ENCODE measurements around the gene PZP. TPM values are rescaled to one million over a fixed set of nuclear protein-coding genes. Genes with fewer than 3 reads are reported as not detected.

Gene PZP
- total and polyA plus RNA-seq, 10 of the 15 experiments (the other 5 are each of a cell fraction or from before 2014, with no cell fraction given): not detected

DNA sequence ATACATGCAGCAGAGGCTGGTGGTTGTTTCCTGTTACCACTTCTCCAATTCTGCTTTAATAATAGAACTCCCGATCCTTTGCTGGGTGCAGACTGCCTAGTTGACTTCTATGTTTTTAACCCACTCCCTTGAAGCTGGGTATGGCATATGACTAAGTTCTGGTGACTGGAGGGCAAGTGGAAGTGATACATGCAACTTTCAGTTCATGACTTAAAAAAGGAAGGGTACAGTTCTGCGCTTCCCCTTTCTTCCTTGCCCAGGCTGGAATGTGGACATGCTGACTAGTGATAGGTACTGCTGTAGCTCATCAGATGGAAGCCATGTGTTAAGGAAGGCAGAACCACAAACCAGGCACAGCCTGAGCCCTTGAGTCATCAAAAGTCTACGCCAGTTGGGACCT lies 90.0 kb downstream of the PZP start:
- no peaks in the 10 kb centered on the region for H3K36me3 ChIP-seq (ENCODE audit: control insufficient read depth in 2 of 2, insufficient read depth in 2 of 2, low read length in 1 of 2)
- no peak overlapping the region for H3K4me3 ChIP-seq
- H3K79me2 ChIP-seq (ENCODE audit: control insufficient read depth, insufficient read depth, low read length): no peaks in the 10 kb centered on the region
- intact Hi-C loops (cut with micrococcal nuclease; ENCODE audit: unreplicated experiment) (no loop called here), in situ Hi-C loops (cut with MboI) (no loop called here)
- SMC1A ChIA-PET (ENCODE audit: uncharacterized antibody, unreplicated experiment): interaction anchor here (1.0 kb wide), 1 partner anchor 16 kb away, joined by 3 read pairs; no protein-coding TSS in a partner anchor
- FAIRE-seq (no peak), ATAC-seq (peak; percentile 56), DNase-seq (ENCODE audit: low read depth, low spot score) (peak; percentile 49)
- H2AFZ ChIP-seq (ENCODE audit: control insufficient read depth, low read depth, low read length): no peak overlapping the region
- TF ChIP-seq SPI1 (IDR thresholded peaks at IDR 0.05; ENCODE audit: borderline replicate concordance, insufficient read depth, low read depth, low read length) (peak; percentile 81), IRF4 (IDR thresholded peaks at IDR 0.05; ENCODE audit: low read depth, low read length) (0 out of 2 replicates have a peak, but pooled peaks have one; percentile 13), IKZF2 (IDR thresholded peaks at IDR 0.05) (peak; percentile 32 to 39; a peak in 2 of 4 replicates), MXI1 (IDR thresholded peaks at IDR 0.05; ENCODE audit: low read depth, low read length) (no peak), CHD2 (IDR thresholded peaks at IDR 0.05; ENCODE audit: borderline replicate concordance, low read depth, low read length) (no peak), ZNF217 (IDR thresholded peaks at IDR 0.05) (no peak)
- TF ChIP-seq, protein P1, sequence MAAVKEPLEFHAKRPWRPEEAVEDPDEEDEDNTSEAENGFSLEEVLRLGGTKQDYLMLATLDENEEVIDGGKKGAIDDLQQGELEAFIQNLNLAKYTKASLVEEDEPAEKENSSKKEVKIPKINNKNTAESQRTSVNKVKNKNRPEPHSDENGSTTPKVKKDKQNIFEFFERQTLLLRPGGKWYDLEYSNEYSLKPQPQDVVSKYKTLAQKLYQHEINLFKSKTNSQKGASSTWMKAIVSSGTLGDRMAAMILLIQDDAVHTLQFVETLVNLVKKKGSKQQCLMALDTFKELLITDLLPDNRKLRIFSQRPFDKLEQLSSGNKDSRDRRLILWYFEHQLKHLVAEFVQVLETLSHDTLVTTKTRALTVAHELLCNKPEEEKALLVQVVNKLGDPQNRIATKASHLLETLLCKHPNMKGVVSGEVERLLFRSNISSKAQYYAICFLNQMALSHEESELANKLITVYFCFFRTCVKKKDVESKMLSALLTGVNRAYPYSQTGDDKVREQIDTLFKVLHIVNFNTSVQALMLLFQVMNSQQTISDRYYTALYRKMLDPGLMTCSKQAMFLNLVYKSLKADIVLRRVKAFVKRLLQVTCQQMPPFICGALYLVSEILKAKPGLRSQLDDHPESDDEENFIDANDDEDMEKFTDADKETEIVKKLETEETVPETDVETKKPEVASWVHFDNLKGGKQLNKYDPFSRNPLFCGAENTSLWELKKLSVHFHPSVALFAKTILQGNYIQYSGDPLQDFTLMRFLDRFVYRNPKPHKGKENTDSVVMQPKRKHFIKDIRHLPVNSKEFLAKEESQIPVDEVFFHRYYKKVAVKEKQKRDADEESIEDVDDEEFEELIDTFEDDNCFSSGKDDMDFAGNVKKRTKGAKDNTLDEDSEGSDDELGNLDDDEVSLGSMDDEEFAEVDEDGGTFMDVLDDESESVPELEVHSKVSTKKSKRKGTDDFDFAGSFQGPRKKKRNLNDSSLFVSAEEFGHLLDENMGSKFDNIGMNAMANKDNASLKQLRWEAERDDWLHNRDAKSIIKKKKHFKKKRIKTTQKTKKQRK (IDR thresholded peaks at IDR 0.05; ENCODE audit: low read depth, low read length): no peak
- BruUV-seq (replicated peaks): no TSS peak
- H3K27me3 ChIP-seq (replicated peaks in 1 of 2; ENCODE audit: control insufficient read depth in 2 of 2, insufficient read depth in 2 of 2, low read length in 1 of 2): no peaks in the 10 kb centered on the region
- H3K9ac ChIP-seq (ENCODE audit: control insufficient read depth, insufficient read depth, low read length): no peak overlapping the region
- no peaks in the 10 kb centered on the region for H3K9me3 ChIP-seq (replicated peaks; ENCODE audit: control insufficient read depth, insufficient read depth, low read length)
- POLR2A ChIA-PET: no interaction called here
- WGBS (ENCODE audit: insufficient coverage, insufficient replicate concordance, low lambda C conversion rate, missing lambda C conversion rate): 16% methylated on average over 3 of the region's 3 CpGs
- H3K4me2 ChIP-seq (ENCODE audit: control insufficient read depth, insufficient read depth): no peak overlapping the region
- CTCF ChIA-PET: interaction anchor here (0.6 kb wide), 1 partner anchor 464 kb away, joined by 3 read pairs; no protein-coding TSS in a partner anchor
- H3K27ac ChIP-seq (ENCODE audit: control insufficient read depth, insufficient read depth): no peak overlapping the region
- RAD21 ChIA-PET (ENCODE audit: unreplicated experiment): no interaction called here
- peaks cover 3% of the 10 kb centered on the region; the same call in 1 of the 2 replicates for H3K4me1 ChIP-seq (ENCODE audit: control insufficient read depth, insufficient read depth, low read length)
- no peaks in the 10 kb centered on the region for H4K20me1 ChIP-seq (ENCODE audit: control insufficient read depth, insufficient read depth)
